ENCODE data around the gene STAU1. TPM values are rescaled to one million over a fixed set of nuclear protein-coding genes. Genes with fewer than 3 reads are reported as not detected.
A peak's percentile ranks its signal among the peaks of the same experiment; 100 is the strongest.

The STAU1 gene
- total RNA-seq, 4 donors from 2014 or later: 51.4 to 65.6 (median 58.7) TPM

DNA sequence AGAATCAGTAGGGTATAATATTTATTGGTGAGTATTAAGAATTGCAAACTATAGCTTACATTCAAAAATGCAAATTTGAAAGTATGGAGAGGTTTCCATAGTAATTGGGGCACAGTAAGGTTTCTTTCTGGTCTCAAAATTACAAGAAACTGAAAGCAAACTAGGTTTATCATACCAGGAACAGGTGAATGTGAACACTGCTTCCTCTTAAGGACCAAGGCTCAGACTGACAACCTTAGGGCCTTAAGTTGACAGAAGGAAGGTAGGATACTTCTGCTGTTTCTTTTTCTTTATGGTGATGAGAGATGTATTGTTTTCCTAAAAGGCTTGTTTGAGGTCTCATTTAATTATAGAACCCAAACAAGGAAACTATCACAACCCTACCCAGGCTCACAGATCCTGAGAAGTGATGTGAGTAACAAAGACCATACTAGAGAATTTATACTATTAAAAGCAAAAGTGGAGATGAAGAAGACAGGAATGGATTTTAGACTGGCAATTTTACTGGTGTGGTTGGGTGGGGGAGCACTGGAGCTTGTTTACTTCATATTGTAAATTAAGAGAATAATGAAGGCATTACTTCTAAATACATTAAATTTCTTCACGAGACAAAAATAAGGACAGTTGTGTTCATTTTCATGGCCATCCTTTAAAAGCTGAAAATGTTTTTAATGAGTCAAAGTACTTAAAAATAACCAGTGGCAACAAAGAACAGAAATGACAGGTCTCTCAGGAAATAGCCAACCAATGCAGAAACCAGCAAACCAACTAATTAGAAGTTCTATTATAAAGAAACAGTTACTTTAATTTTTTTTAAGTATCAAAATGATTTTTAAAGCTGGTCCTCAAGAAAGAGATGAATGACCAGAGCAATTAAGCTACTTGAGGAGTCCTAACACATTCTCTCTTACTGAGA lies 21.3 kb downstream of the STAU1 start:
- H3K36me3 ChIP-seq: peaks cover 0 to 41% (median 0%) of the 10 kb centered on the region in 3 donors
- no peak overlapping the region for H3K4me3 ChIP-seq
- no peaks in the 10 kb centered on the region for H3K9me3 ChIP-seq
- intact Hi-C loops (cut with DNase I): no loop called here
- peak overlapping the region in 2 of 4 donors; percentile 15 to 20 for H3K27ac ChIP-seq
- 54 to 64% methylated on average over 1 of the region's 1 CpG for WGBS, 2 donors
- no peak for TF ChIP-seq POLR2A (IDR thresholded peaks at IDR 0.05)
- TF ChIP-seq, protein P1, sequence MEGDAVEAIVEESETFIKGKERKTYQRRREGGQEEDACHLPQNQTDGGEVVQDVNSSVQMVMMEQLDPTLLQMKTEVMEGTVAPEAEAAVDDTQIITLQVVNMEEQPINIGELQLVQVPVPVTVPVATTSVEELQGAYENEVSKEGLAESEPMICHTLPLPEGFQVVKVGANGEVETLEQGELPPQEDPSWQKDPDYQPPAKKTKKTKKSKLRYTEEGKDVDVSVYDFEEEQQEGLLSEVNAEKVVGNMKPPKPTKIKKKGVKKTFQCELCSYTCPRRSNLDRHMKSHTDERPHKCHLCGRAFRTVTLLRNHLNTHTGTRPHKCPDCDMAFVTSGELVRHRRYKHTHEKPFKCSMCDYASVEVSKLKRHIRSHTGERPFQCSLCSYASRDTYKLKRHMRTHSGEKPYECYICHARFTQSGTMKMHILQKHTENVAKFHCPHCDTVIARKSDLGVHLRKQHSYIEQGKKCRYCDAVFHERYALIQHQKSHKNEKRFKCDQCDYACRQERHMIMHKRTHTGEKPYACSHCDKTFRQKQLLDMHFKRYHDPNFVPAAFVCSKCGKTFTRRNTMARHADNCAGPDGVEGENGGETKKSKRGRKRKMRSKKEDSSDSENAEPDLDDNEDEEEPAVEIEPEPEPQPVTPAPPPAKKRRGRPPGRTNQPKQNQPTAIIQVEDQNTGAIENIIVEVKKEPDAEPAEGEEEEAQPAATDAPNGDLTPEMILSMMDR (IDR thresholded peaks at IDR 0.05): no peak
- no peak for DNase-seq
- H3K27me3 ChIP-seq: no peaks in the 10 kb centered on the region
- H3K4me1 ChIP-seq: peaks cover 8 to 39% (median 14%) of the 10 kb centered on the region in 3 donors

DNA sequence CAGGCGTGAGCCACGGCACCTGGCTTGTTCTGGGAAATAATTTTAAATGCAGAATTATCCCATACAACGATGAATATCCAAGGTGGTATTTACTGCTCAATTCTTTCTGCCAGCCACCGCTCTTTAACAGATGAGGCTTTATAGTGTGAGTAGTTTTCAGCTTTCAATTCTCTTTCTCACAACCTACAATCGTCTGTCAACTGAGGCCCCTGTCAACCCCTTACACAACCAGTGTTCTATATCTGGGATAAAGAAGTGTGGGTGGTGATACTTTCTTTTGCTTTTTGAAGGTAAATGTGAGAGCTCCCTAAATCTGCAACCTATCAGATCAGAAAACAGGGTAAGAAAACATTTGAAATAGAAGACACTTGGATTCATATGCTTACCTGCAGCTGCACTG lies 22.5 kb downstream of the STAU1 start:
- intact Hi-C loops (cut with DNase I): no loop called here
- Histone ChIP-seq H3K27ac (no peak overlapping the region), H3K4me1 (peaks cover 8 to 48% (median 14%) of the 10 kb centered on the region in 3 donors)

DNA sequence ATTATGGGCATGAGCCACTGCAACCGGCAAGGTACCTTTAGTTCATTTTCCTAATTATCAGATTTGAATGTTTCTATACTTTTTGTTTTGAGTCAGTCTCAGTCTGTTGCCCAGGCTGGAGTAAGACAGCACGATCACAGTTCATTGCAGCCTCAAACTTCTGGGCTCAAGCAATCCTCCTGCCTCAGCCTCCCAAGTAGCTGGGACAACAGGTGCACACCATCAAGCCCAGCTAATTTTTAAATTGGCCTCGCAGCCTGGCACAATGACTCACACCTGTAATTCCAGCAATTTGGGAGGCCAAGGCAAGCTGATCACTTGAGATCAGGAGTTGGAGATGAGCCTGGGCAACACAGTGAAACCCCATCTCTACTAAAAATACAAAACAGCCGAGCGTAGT lies 24.4 kb downstream of the STAU1 start:
- Histone ChIP-seq H3K9me3 (no peaks in the 10 kb centered on the region), H3K27me3 (no peaks in the 10 kb centered on the region), H3K27ac (no peak overlapping the region), H3K4me3 (no peak overlapping the region), H3K4me1 (peaks cover 8 to 42% (median 14%) of the 10 kb centered on the region in 3 donors), H3K36me3 (peaks cover 0 to 35% (median 3%) of the 10 kb centered on the region in 3 donors)
- intact Hi-C loops (cut with DNase I): no loop called here
- TF ChIP-seq POLR2A (IDR thresholded peaks at IDR 0.05): no peak
- TF ChIP-seq, protein P1 (IDR thresholded peaks at IDR 0.05): no peak
- WGBS, 2 donors: 94 to 95% methylated on average over 4 to 5 of the region's 5 CpGs
- no peak for DNase-seq

More for the DNA sequence above, 22.5 kb downstream of the STAU1 start:
- Histone ChIP-seq H3K9me3 (no peaks in the 10 kb centered on the region), H3K27me3 (no peaks in the 10 kb centered on the region), H3K36me3 (peaks cover 0 to 40% (median 0%) of the 10 kb centered on the region in 3 donors), H3K4me3 (no peak overlapping the region)
- TF ChIP-seq POLR2A (IDR thresholded peaks at IDR 0.05): no peak
- TF ChIP-seq, protein P1 (IDR thresholded peaks at IDR 0.05): no peak
- DNase-seq: no peak
- WGBS, 2 donors: 87 to 89% methylated on average over 5 of the region's 5 CpGs

DNA sequence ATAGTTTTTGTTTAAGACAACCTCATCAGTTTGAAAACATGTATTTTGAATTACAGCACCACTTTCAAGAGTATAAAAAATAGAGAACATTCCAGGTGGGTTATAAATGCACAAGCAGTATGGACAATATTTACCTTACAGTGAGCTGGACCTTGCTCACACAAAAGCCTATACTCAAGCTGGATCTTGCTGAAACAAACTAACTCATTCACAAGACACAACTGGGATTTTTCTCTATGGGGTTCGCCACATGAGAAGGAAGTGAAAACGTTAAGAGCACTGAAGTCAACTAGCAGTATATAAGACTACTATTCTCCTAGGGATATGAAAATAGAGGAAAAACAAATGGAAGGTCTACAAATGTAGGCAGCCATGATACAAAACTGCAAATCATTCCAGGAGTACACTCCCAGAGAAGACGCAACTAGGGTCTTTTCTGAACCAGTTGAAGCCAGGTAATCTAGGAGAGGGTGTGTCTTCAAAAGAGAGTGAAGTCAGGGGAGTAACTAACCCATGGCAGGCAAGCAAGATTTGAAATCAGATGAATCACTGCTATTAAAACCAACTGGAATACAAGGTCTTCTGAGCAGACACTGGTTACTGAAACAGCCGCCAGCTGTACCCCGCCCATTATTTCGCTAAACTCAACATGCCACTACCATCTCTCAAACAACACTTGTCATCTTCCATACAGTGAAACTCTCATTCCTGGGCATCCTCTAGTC lies 26.5 kb downstream of the STAU1 start:
- TF ChIP-seq, protein P1 (IDR thresholded peaks at IDR 0.05): no peak
- TF ChIP-seq POLR2A (IDR thresholded peaks at IDR 0.05): no peak

More for the DNA sequence above, 26.5 kb downstream of the STAU1 start:
- Histone ChIP-seq H3K36me3 (peaks cover 0 to 56% (median 8%) of the 10 kb centered on the region in 3 donors), H3K27me3 (no peaks in the 10 kb centered on the region), H3K4me1 (peaks cover 0 to 21% (median under 1%) of the 10 kb centered on the region in 3 donors), H3K27ac (peak overlapping the region in 3 of 4 donors; percentile 31 to 58 (median 45)), H3K4me3 (no peak overlapping the region), H3K9me3 (no peaks in the 10 kb centered on the region)
- intact Hi-C loops (cut with DNase I): no loop called here
- no peak for DNase-seq
- WGBS, 2 donors: 54 to 56% methylated on average over 6 of the region's 6 CpGs
